Measurements from ENCODE around the gene RAE1. TPM values are rescaled to one million over a fixed set of nuclear protein-coding genes. Genes with fewer than 3 reads are reported as not detected.

The RAE1 gene
- total RNA-seq, 1 donor from 2014 or later: 36.6 TPM

GRCh38 chr20:57384486-57384885 lies 33.4 kb downstream of the RAE1 start:
- Mint-ChIP-seq H3K27me3 (no peaks in the 10 kb centered on the region), H3K4me3 (no peak overlapping the region), H3K9me3 (no peaks in the 10 kb centered on the region), H3K27ac (no peak overlapping the region), H3K4me1 (peaks cover 22% of the 10 kb centered on the region), H3K36me3 (ENCODE audit: low read depth) (peaks cover 26% of the 10 kb centered on the region)
- ChIA-PET CTCF (interaction anchor here (1.0 to 4.7 kb wide), 3 partner anchors 51 to 111 kb away, joined by 3 to 24 read pairs (median 5); no protein-coding TSS in a partner anchor), POLR2A (interaction anchor here (0.7 to 1.5 kb wide), 2 partner anchors 14 to 132 kb away, joined by 4 to 7 read pairs; no protein-coding TSS in a partner anchor)
- no peak for ATAC-seq (ENCODE audit: low read depth)
- no peak for DNase-seq
- TF ChIP-seq CTCF (IDR thresholded peaks at IDR 0.05): no peak
- intact Hi-C loops (cut with micrococcal nuclease): no loop called here

- no peaks in the 10 kb centered on the region for H3K9me3 Mint-ChIP-seq
- ChIA-PET POLR2A (interaction anchor here (1.1 kb wide), 1 partner anchor 12 kb away, joined by 3 read pairs; no protein-coding TSS in a partner anchor), CTCF (interaction anchor here (1.0 to 4.7 kb wide), 3 partner anchors 50 to 111 kb away, joined by 3 to 24 read pairs (median 5); no protein-coding TSS in a partner anchor)
- H3K27ac Mint-ChIP-seq: no peak overlapping the region
- DNase-seq: no peak
- H3K4me3 Mint-ChIP-seq: no peak overlapping the region
- no peaks in the 10 kb centered on the region for H3K27me3 Mint-ChIP-seq
- ATAC-seq (ENCODE audit: low read depth): no peak
- TF ChIP-seq CTCF (IDR thresholded peaks at IDR 0.05): no peak
- peaks cover 27% of the 10 kb centered on the region for H3K4me1 Mint-ChIP-seq
- intact Hi-C loops (cut with micrococcal nuclease): no loop called here
- H3K36me3 Mint-ChIP-seq (ENCODE audit: low read depth): peaks cover 19% of the 10 kb centered on the region
Measured at GRCh38 chr20:57384953-57385761, 34.1 kb downstream of the RAE1 start.

- POLR2A ChIA-PET: interaction anchor here (1.1 kb wide), 1 partner anchor 12 kb away, joined by 3 read pairs; no protein-coding TSS in a partner anchor
- intact Hi-C loops (cut with micrococcal nuclease): no loop called here
- no peak for TF ChIP-seq CTCF (IDR thresholded peaks at IDR 0.05)
- Mint-ChIP-seq H3K4me3 (no peak overlapping the region), H3K27me3 (no peaks in the 10 kb centered on the region), H3K36me3 (ENCODE audit: low read depth) (peaks cover 12% of the 10 kb centered on the region), H3K27ac (no peak overlapping the region), H3K4me1 (peaks cover 34% of the 10 kb centered on the region), H3K9me3 (no peaks in the 10 kb centered on the region)
- CTCF ChIA-PET: no interaction called here
- no peak for ATAC-seq (ENCODE audit: low read depth)
- DNase-seq: no peak
Measured at GRCh38 chr20:57385940-57386339, 34.9 kb downstream of the RAE1 start.

- ATAC-seq (ENCODE audit: low read depth) (no peak), DNase-seq (no peak)
- ChIA-PET POLR2A (interaction anchor here (7.3 kb wide), 1 partner anchor 15 kb away, joined by 244 read pairs; no protein-coding TSS in a partner anchor), CTCF (interaction anchor here (1.0 to 1.8 kb wide), 4 partner anchors 11 to 109 kb away, joined by 3 to 5 read pairs (median 4); no protein-coding TSS in a partner anchor)
- peaks cover 33% of the 10 kb centered on the region for H3K4me1 Mint-ChIP-seq
- no peaks in the 10 kb centered on the region for H3K9me3 Mint-ChIP-seq
- intact Hi-C loops (cut with micrococcal nuclease): no loop called here
- H3K27ac Mint-ChIP-seq: no peak overlapping the region
- H3K4me3 Mint-ChIP-seq: no peak overlapping the region
- no peaks in the 10 kb centered on the region for H3K27me3 Mint-ChIP-seq
- peaks cover 9% of the 10 kb centered on the region for H3K36me3 Mint-ChIP-seq (ENCODE audit: low read depth)
- no peak for TF ChIP-seq CTCF (IDR thresholded peaks at IDR 0.05)
Measured at GRCh38 chr20:57386762-57387161, 35.7 kb downstream of the RAE1 start.

- Mint-ChIP-seq H3K27me3 (no peaks in the 10 kb centered on the region), H3K4me3 (no peak overlapping the region), H3K4me1 (peaks cover 29% of the 10 kb centered on the region), H3K9me3 (no peaks in the 10 kb centered on the region), H3K36me3 (ENCODE audit: low read depth) (peaks cover 12% of the 10 kb centered on the region), H3K27ac (no peak overlapping the region)
- ChIA-PET POLR2A (interaction anchor here (7.3 kb wide), 1 partner anchor 14 kb away, joined by 244 read pairs; no protein-coding TSS in a partner anchor), CTCF (interaction anchor here (1.0 to 1.8 kb wide), 5 partner anchors 10 to 111 kb away, joined by 3 to 5 read pairs (median 4); no protein-coding TSS in a partner anchor)
- ATAC-seq (ENCODE audit: low read depth) (no peak), DNase-seq (no peak)
- intact Hi-C loops (cut with micrococcal nuclease): no loop called here
- TF ChIP-seq CTCF (IDR thresholded peaks at IDR 0.05): no peak
Measured at GRCh38 chr20:57387463-57387862, 36.4 kb downstream of the RAE1 start.

Measured in activated B cell treated with CpG ODN at 0.5 μM for 24 hours (primary cell).